HL-60 (cell line): ENCODE measurements around the gene COPS9.

ENCODE experiments used
- CTCF ChIP-seq: IDR thresholded peaks from one replicate; pipeline ENCODE4 v1.5.1; 2011; ENCODE audit warnings: low read length, control low read depth, inconsistent platforms; ENCODE audit not compliant: insufficient read depth
- SPI1 ChIP-seq: IDR thresholded peaks from 2 replicates; pipeline ENCODE4 v1.6.1; 2012; ENCODE audit warnings: low read depth, mild to moderate bottlenecking, borderline replicate concordance

- TF ChIP-seq CTCF (no peak), SPI1 (no peak)
These were observed 32.6 kb upstream of the COPS9 start for GRCh38 chr2:240168546-240169361.
